Measurements from ENCODE around the gene EHBP1L1.
A peak's percentile ranks its signal among the peaks of the same experiment; 100 is the strongest.

Gene EHBP1L1

GRCh38 chr11:65589444-65590239 is 13.8 kb downstream of the EHBP1L1 start (continued):
- TF ChIP-seq GLIS2 (tag by site-specific recombination; IDR thresholded peaks at IDR 0.05) (0 out of 2 replicates have a peak, but pooled peaks have one; percentile 18), ZNF654 (tag by site-specific recombination; IDR thresholded peaks at IDR 0.05; ENCODE audit: low read depth) (no peak), ZNF768 (tag by site-specific recombination; IDR thresholded peaks at IDR 0.05) (no peak), ZIC2 (tag by site-specific recombination; IDR thresholded peaks at IDR 0.05) (peak; percentile 37; the same call in 1 of the 2 replicates), SALL2 (tag by site-specific recombination; IDR thresholded peaks at IDR 0.05; ENCODE audit: borderline replicate concordance) (no peak), MYNN (tag by site-specific recombination; IDR thresholded peaks at IDR 0.05; ENCODE audit: borderline replicate concordance) (no peak), GLI2 (tag by site-specific recombination; IDR thresholded peaks at IDR 0.05; ENCODE audit: borderline replicate concordance, low read depth) (no peak), HOXD13 (CRISPR knock-in tag; IDR thresholded peaks at IDR 0.05; ENCODE audit: borderline replicate concordance) (no peak), ZSCAN4 (tag by site-specific recombination; IDR thresholded peaks at IDR 0.05) (no peak), ZNF645 (tag by site-specific recombination; IDR thresholded peaks at IDR 0.05) (no peak), ZNF157 (tag by site-specific recombination; IDR thresholded peaks at IDR 0.05) (no peak), TRIM28 (IDR thresholded peaks at IDR 0.05; ENCODE audit: borderline replicate concordance, low read length) (no peak), GLIS1 (tag by site-specific recombination; IDR thresholded peaks at IDR 0.05) (peak; percentile 77), BCL11B (tag by site-specific recombination; IDR thresholded peaks at IDR 0.05; ENCODE audit: low read depth) (no peak)
- TF ChIP-seq, protein P1, sequence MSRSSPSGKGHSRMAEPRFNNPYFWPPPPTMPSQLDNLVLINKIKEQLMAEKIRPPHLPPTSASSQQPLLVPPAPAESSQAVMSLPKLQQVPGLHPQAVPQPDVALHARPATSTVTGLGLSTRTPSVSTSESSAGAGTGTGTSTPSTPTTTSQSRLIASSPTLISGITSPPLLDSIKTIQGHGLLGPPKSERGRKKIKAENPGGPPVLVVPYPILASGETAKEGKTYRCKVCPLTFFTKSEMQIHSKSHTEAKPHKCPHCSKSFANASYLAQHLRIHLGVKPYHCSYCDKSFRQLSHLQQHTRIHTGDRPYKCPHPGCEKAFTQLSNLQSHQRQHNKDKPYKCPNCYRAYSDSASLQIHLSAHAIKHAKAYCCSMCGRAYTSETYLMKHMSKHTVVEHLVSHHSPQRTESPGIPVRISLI (tag by site-specific recombination; IDR thresholded peaks at IDR 0.05), result no peak
- TF ChIP-seq, protein P2, sequence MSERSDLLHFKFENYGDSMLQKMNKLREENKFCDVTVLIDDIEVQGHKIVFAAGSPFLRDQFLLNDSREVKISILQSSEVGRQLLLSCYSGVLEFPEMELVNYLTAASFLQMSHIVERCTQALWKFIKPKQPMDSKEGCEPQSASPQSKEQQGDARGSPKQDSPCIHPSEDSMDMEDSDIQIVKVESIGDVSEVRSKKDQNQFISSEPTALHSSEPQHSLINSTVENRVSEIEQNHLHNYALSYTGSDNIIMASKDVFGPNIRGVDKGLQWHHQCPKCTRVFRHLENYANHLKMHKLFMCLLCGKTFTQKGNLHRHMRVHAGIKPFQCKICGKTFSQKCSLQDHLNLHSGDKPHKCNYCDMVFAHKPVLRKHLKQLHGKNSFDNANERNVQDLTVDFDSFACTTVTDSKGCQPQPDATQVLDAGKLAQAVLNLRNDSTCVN (tag by site-specific recombination; optimal IDR thresholded peaks at IDR 0.05), result no peak
- TF ChIP-seq, protein P3, sequence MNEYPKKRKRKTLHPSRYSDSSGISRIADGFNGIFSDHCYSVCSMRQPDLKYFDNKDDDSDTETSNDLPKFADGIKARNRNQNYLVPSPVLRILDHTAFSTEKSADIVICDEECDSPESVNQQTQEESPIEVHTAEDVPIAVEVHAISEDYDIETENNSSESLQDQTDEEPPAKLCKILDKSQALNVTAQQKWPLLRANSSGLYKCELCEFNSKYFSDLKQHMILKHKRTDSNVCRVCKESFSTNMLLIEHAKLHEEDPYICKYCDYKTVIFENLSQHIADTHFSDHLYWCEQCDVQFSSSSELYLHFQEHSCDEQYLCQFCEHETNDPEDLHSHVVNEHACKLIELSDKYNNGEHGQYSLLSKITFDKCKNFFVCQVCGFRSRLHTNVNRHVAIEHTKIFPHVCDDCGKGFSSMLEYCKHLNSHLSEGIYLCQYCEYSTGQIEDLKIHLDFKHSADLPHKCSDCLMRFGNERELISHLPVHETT (tag by site-specific recombination; IDR thresholded peaks at IDR 0.05), result no peak
- TF ChIP-seq, protein P4, sequence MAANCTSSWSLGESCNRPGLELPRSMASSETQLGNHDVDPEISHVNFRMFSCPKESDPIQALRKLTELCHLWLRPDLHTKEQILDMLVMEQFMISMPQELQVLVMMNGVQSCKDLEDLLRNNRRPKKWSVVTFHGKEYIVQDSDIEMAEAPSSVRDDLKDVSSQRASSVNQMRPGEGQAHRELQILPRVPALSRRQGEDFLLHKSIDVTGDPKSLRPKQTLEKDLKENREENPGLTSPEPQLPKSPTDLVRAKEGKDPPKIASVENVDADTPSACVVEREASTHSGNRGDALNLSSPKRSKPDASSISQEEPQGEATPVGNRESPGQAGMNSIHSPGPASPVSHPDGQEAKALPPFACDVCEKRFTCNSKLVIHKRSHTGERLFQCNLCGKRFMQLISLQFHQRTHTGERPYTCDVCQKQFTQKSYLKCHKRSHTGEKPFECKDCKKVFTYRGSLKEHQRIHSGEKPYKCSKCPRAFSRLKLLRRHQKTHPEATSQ (tag by site-specific recombination; IDR thresholded peaks at IDR 0.05), result no peak
